PFSK-1 (cell line): ENCODE measurements around the gene UBE2J2.

Source experiments
- FOXP2 ChIP-seq: optimal IDR thresholded peaks from 2 replicates; pipeline ENCODE3; 2011; ENCODE audit warnings: borderline replicate concordance, control low read depth, inconsistent platforms; ENCODE audit not compliant: insufficient read depth; ENCODE audit errors: extremely low read length, extremely low read depth
- POLR2AphosphoS5 ChIP-seq: IDR thresholded peaks from 2 replicates; pipeline ENCODE4 v1.6.1; 2012; ENCODE audit warnings: low read depth, mild to moderate bottlenecking, control low read depth, low read length, moderate library complexity
- REST ChIP-seq, 2 experiments: IDR thresholded peaks; 2 replicates each; pipeline versions ENCODE4 v1.6.1 to v1.8.0; 2011 to 2012; ENCODE audit warnings: low read depth in 2 of 2, low read length in 2 of 2, control low read depth in 1 of 2, inconsistent platforms in 1 of 2, mild to moderate bottlenecking in 1 of 2, moderate library complexity in 1 of 2; ENCODE audit not compliant: insufficient read depth in 1 of 2
- SIN3A ChIP-seq: IDR thresholded peaks from 2 replicates; pipeline ENCODE4 v1.6.1; 2012; ENCODE audit warnings: mild to moderate bottlenecking, low read length, moderate library complexity, borderline replicate concordance; ENCODE audit not compliant: insufficient read depth
- TAF1 ChIP-seq: IDR thresholded peaks from 2 replicates; pipeline ENCODE4 v1.6.1; 2012; ENCODE audit warnings: low read length, control low read depth, borderline replicate concordance; ENCODE audit not compliant: insufficient read depth

The UBE2J2 gene

GRCh38 chr1:1223891-1224290 lies 49.8 kb downstream of the UBE2J2 start:
- TF ChIP-seq POLR2AphosphoS5 (no peak), FOXP2 (no peak)

GRCh38 chr1:1223321-1223720 lies 50.3 kb downstream of the UBE2J2 start:
- no peak for TF ChIP-seq FOXP2
- no peak for TF ChIP-seq REST (IDR thresholded peaks at IDR 0.05; ENCODE audit: insufficient read depth in 1 of 2, low read depth in 2 of 2, low read length in 2 of 2)
- TF ChIP-seq POLR2AphosphoS5 = no peak
- TF ChIP-seq TAF1 = no peak
- no peak for TF ChIP-seq SIN3A

- TF ChIP-seq SIN3A (no peak), TAF1 (no peak)
These were observed 51.0 kb downstream of the UBE2J2 start for GRCh38 chr1:1222575-1223225.

GRCh38 chr1:1221887-1222574 lies 51.6 kb downstream of the UBE2J2 start:
- no peak for TF ChIP-seq POLR2AphosphoS5
- no peak for TF ChIP-seq SIN3A

- TF ChIP-seq FOXP2 = no peak
- TF ChIP-seq TAF1 = no peak
- no peak for TF ChIP-seq REST (IDR thresholded peaks at IDR 0.05; ENCODE audit: insufficient read depth in 1 of 2, low read depth in 2 of 2, low read length in 2 of 2)
- TF ChIP-seq POLR2AphosphoS5 = no peak
- TF ChIP-seq SIN3A = no peak
These were observed 53.5 kb downstream of the UBE2J2 start for GRCh38 chr1:1220197-1220596.

GRCh38 chr1:1219341-1219740 lies 54.3 kb downstream of the UBE2J2 start:
- no peak for TF ChIP-seq REST (IDR thresholded peaks at IDR 0.05; ENCODE audit: insufficient read depth in 1 of 2, low read depth in 2 of 2, low read length in 2 of 2)
- no peak for TF ChIP-seq TAF1
- no peak for TF ChIP-seq SIN3A
- no peak for TF ChIP-seq FOXP2
- no peak for TF ChIP-seq POLR2AphosphoS5

- TF ChIP-seq REST (IDR thresholded peaks at IDR 0.05; ENCODE audit: insufficient read depth in 1 of 2, low read depth in 2 of 2, low read length in 2 of 2) (no peak), TAF1 (no peak), SIN3A (no peak), FOXP2 (no peak), POLR2AphosphoS5 (no peak)
These were observed 55.0 kb downstream of the UBE2J2 start for GRCh38 chr1:1218524-1219200.
